GM12878 (cell line): ENCODE data around the gene PCNP.

ENCODE experiments used
- CEBPB ChIP-seq, 2 experiments: fragments of 150-350 bp in 1 of 2; IDR thresholded peaks; 2 replicates each; pipeline ENCODE4 v1.6.1; 2012 to 2014; ENCODE audit warnings: low read depth in 2 of 2, low read length in 2 of 2, borderline replicate concordance in 1 of 2, inconsistent platforms in 1 of 2
- EP300 ChIP-seq, 2 experiments: fragments of 150-350 bp in 1 of 2; IDR thresholded peaks; 2 replicates each; pipeline ENCODE4 v1.6.1; 2011 to 2012; ENCODE audit warnings: low read depth in 2 of 2, low read length in 2 of 2, borderline replicate concordance in 1 of 2, improper control_type of control experiment in 1 of 2, inconsistent platforms in 1 of 2; ENCODE audit not compliant: control insufficient read depth in 1 of 2
- SP1 ChIP-seq: IDR thresholded peaks from one replicate; pipeline ENCODE4 v1.6.1; 2011; ENCODE audit warnings: low read depth, low read length
- ZNF384 ChIP-seq: IDR thresholded peaks from 2 replicates; pipeline ENCODE4 v1.6.1; 2012; ENCODE audit warnings: low read depth, mild to moderate bottlenecking, low read length, improper control_type of control experiment, borderline replicate concordance
- TF ChIP-seq, protein P1 (sequence below), 3 experiments: IDR thresholded peaks in 2 of 3; conservative IDR thresholded peaks in 1 of 3; 2 replicates each; pipeline ENCODE4 v1.5.1; 2011; ENCODE audit warnings: low read depth in 3 of 3, low read length in 3 of 3, mild to moderate bottlenecking in 3 of 3, control low read depth in 2 of 3, moderate library complexity in 2 of 3, inconsistent platforms in 1 of 3, mixed read lengths in 1 of 3; ENCODE audit not compliant: control insufficient read depth in 2 of 3, insufficient read depth in 1 of 3; ENCODE audit errors: extremely low read depth in 1 of 3
- TF ChIP-seq, protein P2 (sequence below): fragments of 450-650 bp; IDR thresholded peaks from 2 replicates; pipeline ENCODE4 v1.6.1; 2014; ENCODE audit warnings: mild to moderate bottlenecking

DNA sequence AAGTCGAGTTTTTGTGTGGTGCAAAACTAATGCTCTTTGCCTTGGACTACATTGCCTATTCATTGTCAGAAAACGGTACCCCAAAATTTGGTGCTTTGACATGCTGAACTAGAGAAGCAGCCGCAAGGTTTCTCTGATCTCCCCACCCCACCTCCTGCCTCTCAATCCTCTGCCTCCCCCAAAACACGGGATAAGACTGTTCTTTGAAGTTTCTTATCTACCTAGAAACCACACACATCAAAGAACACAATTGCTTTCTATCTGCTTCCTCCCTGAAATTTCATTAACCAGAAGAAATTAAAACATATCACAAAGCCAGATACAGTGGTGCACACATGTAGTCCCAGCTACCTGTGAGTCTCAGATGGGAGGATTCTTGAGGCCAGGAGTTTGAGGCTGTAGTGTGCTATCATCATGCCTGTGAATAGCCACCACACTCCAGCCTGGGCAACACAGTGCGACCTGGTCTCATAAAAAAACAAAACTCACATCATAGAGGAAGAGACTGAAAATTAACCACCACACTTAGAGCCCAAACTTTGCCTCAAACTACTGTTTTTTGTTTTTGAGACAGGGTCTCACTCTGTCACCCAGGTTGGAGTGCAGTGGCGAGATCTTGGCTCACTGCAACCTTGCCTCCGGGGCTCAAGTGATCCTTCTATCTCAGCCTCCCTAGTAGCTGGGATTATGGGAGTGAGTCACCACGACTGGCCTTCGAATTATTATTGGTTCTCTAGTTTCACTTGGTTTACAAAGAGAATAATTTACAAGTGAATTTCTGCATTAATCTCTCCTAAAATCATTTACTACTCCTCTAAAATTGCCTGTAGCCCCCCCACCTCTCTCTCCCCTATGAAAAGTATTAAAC lies 2.7 kb upstream of the PCNP start:
- TF ChIP-seq, protein P1, sequence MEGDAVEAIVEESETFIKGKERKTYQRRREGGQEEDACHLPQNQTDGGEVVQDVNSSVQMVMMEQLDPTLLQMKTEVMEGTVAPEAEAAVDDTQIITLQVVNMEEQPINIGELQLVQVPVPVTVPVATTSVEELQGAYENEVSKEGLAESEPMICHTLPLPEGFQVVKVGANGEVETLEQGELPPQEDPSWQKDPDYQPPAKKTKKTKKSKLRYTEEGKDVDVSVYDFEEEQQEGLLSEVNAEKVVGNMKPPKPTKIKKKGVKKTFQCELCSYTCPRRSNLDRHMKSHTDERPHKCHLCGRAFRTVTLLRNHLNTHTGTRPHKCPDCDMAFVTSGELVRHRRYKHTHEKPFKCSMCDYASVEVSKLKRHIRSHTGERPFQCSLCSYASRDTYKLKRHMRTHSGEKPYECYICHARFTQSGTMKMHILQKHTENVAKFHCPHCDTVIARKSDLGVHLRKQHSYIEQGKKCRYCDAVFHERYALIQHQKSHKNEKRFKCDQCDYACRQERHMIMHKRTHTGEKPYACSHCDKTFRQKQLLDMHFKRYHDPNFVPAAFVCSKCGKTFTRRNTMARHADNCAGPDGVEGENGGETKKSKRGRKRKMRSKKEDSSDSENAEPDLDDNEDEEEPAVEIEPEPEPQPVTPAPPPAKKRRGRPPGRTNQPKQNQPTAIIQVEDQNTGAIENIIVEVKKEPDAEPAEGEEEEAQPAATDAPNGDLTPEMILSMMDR (IDR thresholded peaks at IDR 0.05 in 2 of 3, conservative IDR thresholded peaks at IDR 0.05 in 1 of 3; ENCODE audit: control insufficient read depth in 2 of 3, extremely low read depth in 1 of 3, insufficient read depth in 1 of 3, low read depth in 3 of 3, low read length in 3 of 3): no peak
- no peak for TF ChIP-seq CEBPB (IDR thresholded peaks at IDR 0.05; ENCODE audit: borderline replicate concordance in 1 of 2, low read depth in 2 of 2, low read length in 2 of 2)
- TF ChIP-seq, protein P2, sequence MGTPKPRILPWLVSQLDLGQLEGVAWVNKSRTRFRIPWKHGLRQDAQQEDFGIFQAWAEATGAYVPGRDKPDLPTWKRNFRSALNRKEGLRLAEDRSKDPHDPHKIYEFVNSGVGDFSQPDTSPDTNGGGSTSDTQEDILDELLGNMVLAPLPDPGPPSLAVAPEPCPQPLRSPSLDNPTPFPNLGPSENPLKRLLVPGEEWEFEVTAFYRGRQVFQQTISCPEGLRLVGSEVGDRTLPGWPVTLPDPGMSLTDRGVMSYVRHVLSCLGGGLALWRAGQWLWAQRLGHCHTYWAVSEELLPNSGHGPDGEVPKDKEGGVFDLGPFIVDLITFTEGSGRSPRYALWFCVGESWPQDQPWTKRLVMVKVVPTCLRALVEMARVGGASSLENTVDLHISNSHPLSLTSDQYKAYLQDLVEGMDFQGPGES: no peak
- no peak for TF ChIP-seq SP1
- no peak for TF ChIP-seq ZNF384
- TF ChIP-seq EP300 (IDR thresholded peaks at IDR 0.05; ENCODE audit: borderline replicate concordance in 1 of 2, control insufficient read depth in 1 of 2, low read depth in 2 of 2, low read length in 2 of 2): no peak
